NB4 (cell line): Measurements from ENCODE around the gene SLC12A7.

Experiments
- CTCF ChIP-seq: IDR thresholded peaks from one replicate; pipeline ENCODE4 v1.5.1; 2012; ENCODE audit warnings: low read depth, low read length
- MYC ChIP-seq: IDR thresholded peaks from 2 replicates; pipeline ENCODE4 v1.6.1; 2011; ENCODE audit warnings: low read depth, low read length
- POLR2A ChIP-seq: IDR thresholded peaks from 2 replicates; pipeline ENCODE4 v1.6.1; 2011; ENCODE audit warnings: mild to moderate bottlenecking; ENCODE audit not compliant: insufficient read length; ENCODE audit errors: extremely low read depth

GRCh38 chr5:1116109-1116740 lies 4.4 kb upstream of the SLC12A7 start:
- no peak for TF ChIP-seq POLR2A
- no peak for TF ChIP-seq CTCF
- TF ChIP-seq MYC: no peak
